Measurements from ENCODE around the gene SCGB1A1. TPM values are rescaled to one million over a fixed set of nuclear protein-coding genes. Genes with fewer than 3 reads are reported as not detected.

The SCGB1A1 gene
- polyA plus RNA-seq, 1 donor from 2014 or later, result not detected

- TF ChIP-seq CTCF (IDR thresholded peaks at IDR 0.05; ENCODE audit: poor library complexity, severe bottlenecking) (no peak), POLR2AphosphoS5 (IDR thresholded peaks at IDR 0.05) (no peak)
- Histone ChIP-seq H3K4me2 (ENCODE audit: low read length) (no peak overlapping the region), H3K9me2 (ENCODE audit: insufficient read depth, low read length) (no peaks in the 10 kb centered on the region)
These were observed 16.4 kb upstream of the SCGB1A1 start for GRCh38 chr11:62402226-62402959.

GRCh38 chr11:62402960-62403730 lies 15.7 kb upstream of the SCGB1A1 start:
- Histone ChIP-seq H3K27me3 (ENCODE audit: insufficient read depth, low read depth, low read length) (no peaks in the 10 kb centered on the region), H2AFZ (ENCODE audit: low read depth, low read length) (no peak overlapping the region), H3F3A (ENCODE audit: insufficient read depth, low read length, poor library complexity, severe bottlenecking) (no peaks in the 10 kb centered on the region), H3K79me2 (replicated peaks; ENCODE audit: insufficient read depth, low read length) (no peaks in the 10 kb centered on the region), H4K20me1 (ENCODE audit: insufficient read depth) (no peaks in the 10 kb centered on the region), H3K9me3 (ENCODE audit: low read length) (no peaks in the 10 kb centered on the region), H3K27ac (ENCODE audit: low read length) (no peak overlapping the region), H3K9ac (ENCODE audit: low read length) (no peak overlapping the region), H3K4me2 (ENCODE audit: low read length) (no peak overlapping the region), H3K9me2 (ENCODE audit: insufficient read depth, low read length) (no peaks in the 10 kb centered on the region), H3K4me3 (ENCODE audit: low read length) (no peak overlapping the region), H3K36me3 (ENCODE audit: insufficient read depth, low read length) (no peaks in the 10 kb centered on the region)
- TF ChIP-seq RAD21 (conservative IDR thresholded peaks at IDR 0.05), result no peak
- no peak for TF ChIP-seq POLR2AphosphoS5 (IDR thresholded peaks at IDR 0.05)
- no peak for TF ChIP-seq EZH2 (IDR thresholded peaks at IDR 0.05; ENCODE audit: borderline replicate concordance, insufficient read depth, low read length, poor library complexity, severe bottlenecking)
- TF ChIP-seq MXI1 (conservative IDR thresholded peaks at IDR 0.05; ENCODE audit: poor library complexity, severe bottlenecking), result no peak
- TF ChIP-seq SMC3 (conservative IDR thresholded peaks at IDR 0.05; ENCODE audit: poor library complexity), result no peak
- no peak for TF ChIP-seq TAF1 (IDR thresholded peaks at IDR 0.05; ENCODE audit: low read depth)
- no peak for TF ChIP-seq REST (IDR thresholded peaks at IDR 0.05; ENCODE audit: borderline replicate concordance)
- no peak for TF ChIP-seq CTCF (IDR thresholded peaks at IDR 0.05; ENCODE audit: poor library complexity, severe bottlenecking)
- no peak for TF ChIP-seq EP300 (conservative IDR thresholded peaks at IDR 0.05; ENCODE audit: poor library complexity, severe bottlenecking)

More at GRCh38 chr11:62402226-62402959, 16.4 kb upstream of the SCGB1A1 start:
- no peak overlapping the region for H3K9ac ChIP-seq (ENCODE audit: low read length)
- H4K20me1 ChIP-seq (ENCODE audit: insufficient read depth), result no peaks in the 10 kb centered on the region
- H2AFZ ChIP-seq (ENCODE audit: low read depth, low read length), result no peak overlapping the region
- no peaks in the 10 kb centered on the region for H3K9me3 ChIP-seq (ENCODE audit: low read length)
- no peak overlapping the region for H3K27ac ChIP-seq (ENCODE audit: low read length)
- H3K79me2 ChIP-seq (replicated peaks; ENCODE audit: insufficient read depth, low read length), result no peaks in the 10 kb centered on the region
- no peaks in the 10 kb centered on the region for H3K27me3 ChIP-seq (ENCODE audit: insufficient read depth, low read depth, low read length)
- no peaks in the 10 kb centered on the region for H3F3A ChIP-seq (ENCODE audit: insufficient read depth, low read length, poor library complexity, severe bottlenecking)
- no peaks in the 10 kb centered on the region for H3K36me3 ChIP-seq (ENCODE audit: insufficient read depth, low read length)
- H3K4me3 ChIP-seq (ENCODE audit: low read length), result no peak overlapping the region

All from neural cell (in vitro differentiated cells).